AG10803 (cell line): ENCODE measurements around the gene ROBO4.

ENCODE experiments used
- DNase-seq: peaks from one replicate; pipeline ENCODE4 v3.0.0; 2010; ENCODE audit warnings: low read depth
- H3K4me3 ChIP-seq: 2 replicates; pipeline ENCODE4 v1.5.1; 2011; ENCODE audit warnings: mild to moderate bottlenecking, low read length, control low read depth
- TF ChIP-seq, protein P1 (sequence below): conservative IDR thresholded peaks from 2 replicates; pipeline ENCODE4 v1.5.1; 2011; ENCODE audit warnings: mild to moderate bottlenecking, low read length, control low read depth, inconsistent platforms

The ROBO4 gene

DNA sequence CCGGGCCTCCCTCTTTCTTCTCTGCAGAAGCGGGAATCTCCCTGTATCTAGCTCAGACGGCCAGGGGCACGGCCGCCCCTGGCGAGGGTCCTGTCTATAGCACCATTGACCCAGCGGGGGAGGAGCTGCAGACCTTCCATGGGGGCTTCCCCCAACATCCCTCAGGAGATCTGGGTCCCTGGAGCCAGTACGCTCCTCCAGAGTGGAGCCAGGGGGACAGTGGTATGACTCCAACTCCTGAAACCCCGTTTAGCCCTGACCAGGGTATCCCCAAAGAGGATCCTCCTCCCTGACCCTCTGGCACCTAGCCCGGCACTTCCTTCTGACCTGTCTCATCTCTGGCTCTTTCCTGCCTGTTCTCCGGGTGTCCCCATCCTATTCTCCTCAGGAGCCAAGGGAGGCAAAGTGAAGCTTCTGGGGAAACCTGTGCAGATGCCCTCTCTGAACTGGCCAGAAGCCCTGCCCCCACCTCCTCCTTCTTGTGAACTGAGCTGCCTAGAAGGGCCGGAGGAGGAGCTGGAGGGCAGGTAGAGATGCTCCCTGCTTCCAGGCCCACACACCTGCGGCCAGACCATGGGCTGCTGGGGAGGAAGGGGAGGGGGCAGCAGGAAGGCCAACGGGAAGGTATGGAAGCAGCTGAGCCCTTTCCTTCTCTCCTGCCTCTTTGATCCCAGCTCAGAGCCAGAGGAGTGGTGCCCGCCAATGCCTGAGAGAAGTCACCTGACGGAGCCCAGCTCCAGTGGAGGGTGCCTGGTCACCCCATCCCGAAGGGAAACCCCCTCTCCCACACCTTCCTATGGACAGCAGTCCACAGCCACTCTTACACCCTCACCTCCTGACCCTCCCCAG is 19.5 kb downstream of the ROBO4 start:
- no peak for DNase-seq
- no peak overlapping the region for H3K4me3 ChIP-seq
- TF ChIP-seq, protein P1, sequence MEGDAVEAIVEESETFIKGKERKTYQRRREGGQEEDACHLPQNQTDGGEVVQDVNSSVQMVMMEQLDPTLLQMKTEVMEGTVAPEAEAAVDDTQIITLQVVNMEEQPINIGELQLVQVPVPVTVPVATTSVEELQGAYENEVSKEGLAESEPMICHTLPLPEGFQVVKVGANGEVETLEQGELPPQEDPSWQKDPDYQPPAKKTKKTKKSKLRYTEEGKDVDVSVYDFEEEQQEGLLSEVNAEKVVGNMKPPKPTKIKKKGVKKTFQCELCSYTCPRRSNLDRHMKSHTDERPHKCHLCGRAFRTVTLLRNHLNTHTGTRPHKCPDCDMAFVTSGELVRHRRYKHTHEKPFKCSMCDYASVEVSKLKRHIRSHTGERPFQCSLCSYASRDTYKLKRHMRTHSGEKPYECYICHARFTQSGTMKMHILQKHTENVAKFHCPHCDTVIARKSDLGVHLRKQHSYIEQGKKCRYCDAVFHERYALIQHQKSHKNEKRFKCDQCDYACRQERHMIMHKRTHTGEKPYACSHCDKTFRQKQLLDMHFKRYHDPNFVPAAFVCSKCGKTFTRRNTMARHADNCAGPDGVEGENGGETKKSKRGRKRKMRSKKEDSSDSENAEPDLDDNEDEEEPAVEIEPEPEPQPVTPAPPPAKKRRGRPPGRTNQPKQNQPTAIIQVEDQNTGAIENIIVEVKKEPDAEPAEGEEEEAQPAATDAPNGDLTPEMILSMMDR, result no peak

DNA sequence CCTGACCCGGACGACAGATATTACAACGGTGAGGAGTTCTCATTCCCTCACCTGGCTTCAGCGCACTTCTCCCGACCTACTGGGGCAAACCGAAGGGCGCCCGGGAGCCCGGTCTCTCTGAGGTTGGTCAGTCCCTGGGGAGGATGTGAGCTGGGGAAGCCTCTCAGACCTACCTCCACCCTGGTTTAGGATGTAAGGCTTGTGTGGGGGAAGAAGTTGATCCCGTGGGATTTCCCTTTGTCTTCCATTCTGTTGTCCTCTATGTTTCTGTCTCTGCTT is 20.1 kb downstream of the ROBO4 start:
- TF ChIP-seq, protein P1, result no peak
- no peak for DNase-seq
- H3K4me3 ChIP-seq, result no peak overlapping the region

DNA sequence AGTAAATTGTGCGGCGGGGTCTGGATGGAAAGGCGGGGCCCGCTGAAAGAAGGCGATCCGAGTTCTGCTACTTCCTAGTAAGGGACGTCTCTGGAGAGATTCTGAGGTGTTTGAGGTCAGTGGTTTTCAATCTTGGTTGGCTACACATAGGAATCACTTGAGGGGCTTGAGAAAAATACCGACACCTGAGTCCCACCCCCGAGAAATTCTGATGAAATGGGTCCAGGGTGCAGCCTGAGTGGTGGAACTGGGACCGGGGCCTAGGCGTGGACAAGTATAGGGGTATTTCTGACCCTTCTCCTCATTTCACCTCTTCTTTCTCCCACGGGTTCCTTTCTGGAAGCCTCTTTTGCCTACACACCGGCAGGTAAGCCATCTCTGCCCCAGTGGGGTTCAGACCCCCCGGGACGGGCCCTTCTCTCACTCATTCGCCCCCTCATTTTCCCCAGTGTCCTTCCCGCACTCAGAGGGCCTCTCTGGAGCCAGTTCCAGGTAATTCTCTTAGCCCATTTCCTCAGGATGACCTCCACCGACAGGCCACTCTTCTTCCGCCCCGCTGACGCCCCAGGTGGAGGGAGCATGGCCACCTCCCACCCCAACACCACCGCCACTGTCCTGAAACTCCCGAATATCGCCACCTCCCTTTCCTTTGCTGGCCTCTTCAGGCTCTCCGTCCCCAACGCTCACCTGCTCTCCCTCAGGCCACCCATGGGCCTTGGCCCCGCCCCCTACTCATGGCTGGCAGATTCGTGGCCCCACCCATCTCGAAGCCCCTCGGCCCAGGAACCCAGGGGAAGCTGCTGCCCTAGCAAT is 20.6 kb downstream of the ROBO4 start:
- no peak for DNase-seq
- TF ChIP-seq, protein P1, result no peak

DNA sequence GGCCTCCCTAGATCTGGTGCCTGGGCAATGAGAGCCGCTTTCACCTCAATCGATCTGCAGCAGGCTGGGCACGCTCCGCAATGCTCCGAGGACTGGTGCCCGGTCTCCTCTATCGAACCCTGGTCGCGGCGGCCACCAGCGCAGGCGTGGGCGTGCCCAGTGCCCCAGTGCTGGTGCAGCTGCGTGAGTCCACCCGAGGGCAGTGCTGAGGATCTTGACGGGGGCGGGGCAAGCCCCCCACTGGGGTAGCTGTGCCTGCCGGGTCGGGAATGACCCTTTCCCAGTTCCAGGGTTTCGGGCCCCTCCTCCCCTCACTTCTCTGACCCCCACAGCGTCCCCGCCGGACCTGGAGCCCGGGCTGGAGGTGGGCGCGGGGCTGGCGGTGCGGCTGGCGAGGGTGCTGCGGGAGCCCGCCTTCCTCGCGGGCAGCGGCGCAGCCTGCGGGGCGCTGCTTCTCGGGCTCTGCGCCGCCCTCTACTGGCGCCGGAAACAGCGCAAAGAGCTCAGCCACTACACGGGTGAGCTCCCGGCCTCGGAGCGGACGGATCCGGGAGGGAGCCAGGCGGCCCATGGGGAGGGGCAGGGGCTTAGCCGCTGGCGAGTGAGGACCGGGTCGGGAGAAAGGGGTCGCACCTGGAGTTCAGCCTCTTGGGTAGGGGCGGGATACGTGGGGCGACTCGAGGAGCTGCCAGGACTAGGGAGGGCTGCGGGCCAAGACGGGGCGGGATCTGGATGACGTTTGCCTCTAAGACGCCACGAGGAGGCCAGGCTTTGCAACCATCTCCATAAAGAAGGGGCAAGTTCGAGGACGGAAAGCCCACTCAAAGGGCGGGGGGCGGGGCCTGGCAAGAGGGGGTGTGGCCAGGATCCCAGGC is 21.5 kb downstream of the ROBO4 start:
- DNase-seq, result peak; percentile 90
- TF ChIP-seq, protein P1, result peak; percentile 53
- peak overlapping the region; percentile 74 for H3K4me3 ChIP-seq

More for the DNA sequence above, 20.6 kb downstream of the ROBO4 start:
- peak overlapping the region; percentile 74 for H3K4me3 ChIP-seq

DNA sequence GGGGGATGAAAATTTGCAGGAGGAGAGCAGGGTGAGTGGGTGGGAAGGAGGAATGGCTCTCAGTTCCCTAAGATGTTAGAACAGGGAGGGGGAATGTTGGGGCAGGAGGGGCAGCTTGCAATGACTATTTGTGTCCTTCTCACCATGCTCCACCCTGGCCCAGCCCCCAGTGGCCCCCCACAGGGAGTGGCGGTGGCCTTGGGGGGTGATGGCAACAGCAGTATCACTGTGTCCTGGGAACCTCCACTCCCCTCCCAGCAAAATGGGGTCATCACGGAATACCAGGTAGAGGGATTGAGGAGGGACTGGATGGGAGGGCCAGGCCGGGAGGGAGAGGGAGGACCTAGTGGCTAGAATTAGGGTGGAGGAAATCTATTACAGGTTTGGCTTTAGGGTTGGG is 22.3 kb downstream of the ROBO4 start:
- no peak overlapping the region; the same call in 1 of the 2 replicates for H3K4me3 ChIP-seq
- TF ChIP-seq, protein P1, result no peak

DNA sequence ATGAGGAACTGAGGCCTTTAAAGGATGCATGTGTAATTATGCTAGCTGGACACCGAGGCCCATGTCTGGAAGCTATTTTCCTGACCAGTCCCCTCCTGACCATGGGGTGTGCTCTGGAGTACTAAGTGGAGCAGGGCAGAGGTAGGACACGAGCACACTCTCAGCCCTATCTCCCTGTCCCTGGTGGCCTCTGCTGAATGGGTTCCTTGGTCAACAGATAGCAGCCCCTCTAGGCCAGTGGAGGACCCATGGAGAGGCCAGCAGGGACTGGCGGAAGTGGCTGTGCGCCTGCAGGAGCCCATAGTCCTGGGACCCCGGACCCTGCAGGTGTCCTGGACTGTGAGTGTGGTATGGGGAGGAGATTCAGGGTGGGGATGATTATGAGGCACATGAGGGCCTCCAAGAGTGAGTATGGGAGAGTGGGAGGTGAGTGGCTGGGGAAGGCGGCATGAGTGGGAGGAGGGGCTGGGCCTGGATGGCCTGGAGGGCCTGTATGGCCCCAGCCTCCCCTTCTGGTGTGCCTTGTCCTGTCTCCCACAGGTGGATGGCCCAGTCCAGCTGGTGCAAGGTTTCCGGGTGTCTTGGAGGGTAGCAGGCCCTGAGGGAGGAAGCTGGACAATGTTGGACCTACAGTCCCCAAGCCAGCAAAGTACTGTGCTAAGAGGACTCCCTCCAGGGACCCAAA is 23.0 kb downstream of the ROBO4 start:
- TF ChIP-seq, protein P1, result no peak
- H3K4me3 ChIP-seq, result no peak overlapping the region
- DNase-seq, result no peak

More for the DNA sequence above, 22.3 kb downstream of the ROBO4 start:
- no peak for DNase-seq
